Measurements from ENCODE around the gene TMEM165.

TMEM165 gene

GRCh38 chr4:55367084-55367722 lies 28.6 kb upstream of the TMEM165 start:
- no peak for DNase-seq

- no peak for DNase-seq
These were observed 25.8 kb upstream of the TMEM165 start for GRCh38 chr4:55369968-55370367.

- no peak for DNase-seq
These were observed 23.5 kb upstream of the TMEM165 start for GRCh38 chr4:55372259-55372658.

GRCh38 chr4:55373461-55373860 lies 22.3 kb upstream of the TMEM165 start:
- no peak for DNase-seq

- no peak for DNase-seq
These were observed 19.1 kb upstream of the TMEM165 start for GRCh38 chr4:55376698-55377097.

GRCh38 chr4:55378617-55379467 lies 16.9 kb upstream of the TMEM165 start:
- no peak for DNase-seq

GRCh38 chr4:55380576-55380975 lies 15.2 kb upstream of the TMEM165 start:
- no peak for DNase-seq

GRCh38 chr4:55381502-55381901 lies 14.3 kb upstream of the TMEM165 start:
- DNase-seq = no peak

- no peak for DNase-seq
These were observed 13.2 kb upstream of the TMEM165 start for GRCh38 chr4:55382488-55383003.

GRCh38 chr4:55385201-55385649 lies 10.5 kb upstream of the TMEM165 start:
- no peak for DNase-seq

GRCh38 chr4:55386073-55386472 lies 9.7 kb upstream of the TMEM165 start:
- no peak for DNase-seq

GRCh38 chr4:55386840-55387239 lies 8.9 kb upstream of the TMEM165 start:
- no peak for DNase-seq

GRCh38 chr4:55393461-55394320 lies 2.1 kb upstream of the TMEM165 start:
- DNase-seq = no peak

- no peak for DNase-seq
These were observed 584 bp upstream of the TMEM165 start for GRCh38 chr4:55395218-55395528.

- peak; percentile 6 for DNase-seq
These were observed 760 bp downstream of the TMEM165 start for GRCh38 chr4:55396308-55397125.

GRCh38 chr4:55397126-55397436 lies 1.3 kb downstream of the TMEM165 start:
- DNase-seq = no peak

- DNase-seq = no peak
These were observed 2.0 kb downstream of the TMEM165 start for GRCh38 chr4:55397520-55398321.

- DNase-seq = no peak
These were observed 2.7 kb downstream of the TMEM165 start for GRCh38 chr4:55398461-55398860.

- DNase-seq = no peak
These were observed 3.2 kb downstream of the TMEM165 start for GRCh38 chr4:55398966-55399365.

GRCh38 chr4:55399581-55399980 lies 3.8 kb downstream of the TMEM165 start:
- DNase-seq = no peak

- DNase-seq = no peak
These were observed 9.3 kb downstream of the TMEM165 start for GRCh38 chr4:55405073-55405472.

GRCh38 chr4:55406545-55406944 lies 10.8 kb downstream of the TMEM165 start:
- no peak for DNase-seq

Data from NK-92 treated with Interleukin-12 subunit alpha and Interleukin-12 subunit beta, amount 100 ng/mL, for 24 hours (cell line).